ENCODE results near the gene RHBDF2. TPM values are rescaled to one million over a fixed set of nuclear protein-coding genes. Genes with fewer than 3 reads are reported as not detected.

The RHBDF2 gene
- total RNA-seq, 1 experiment from 2014 or later: 33.0 TPM

DNA sequence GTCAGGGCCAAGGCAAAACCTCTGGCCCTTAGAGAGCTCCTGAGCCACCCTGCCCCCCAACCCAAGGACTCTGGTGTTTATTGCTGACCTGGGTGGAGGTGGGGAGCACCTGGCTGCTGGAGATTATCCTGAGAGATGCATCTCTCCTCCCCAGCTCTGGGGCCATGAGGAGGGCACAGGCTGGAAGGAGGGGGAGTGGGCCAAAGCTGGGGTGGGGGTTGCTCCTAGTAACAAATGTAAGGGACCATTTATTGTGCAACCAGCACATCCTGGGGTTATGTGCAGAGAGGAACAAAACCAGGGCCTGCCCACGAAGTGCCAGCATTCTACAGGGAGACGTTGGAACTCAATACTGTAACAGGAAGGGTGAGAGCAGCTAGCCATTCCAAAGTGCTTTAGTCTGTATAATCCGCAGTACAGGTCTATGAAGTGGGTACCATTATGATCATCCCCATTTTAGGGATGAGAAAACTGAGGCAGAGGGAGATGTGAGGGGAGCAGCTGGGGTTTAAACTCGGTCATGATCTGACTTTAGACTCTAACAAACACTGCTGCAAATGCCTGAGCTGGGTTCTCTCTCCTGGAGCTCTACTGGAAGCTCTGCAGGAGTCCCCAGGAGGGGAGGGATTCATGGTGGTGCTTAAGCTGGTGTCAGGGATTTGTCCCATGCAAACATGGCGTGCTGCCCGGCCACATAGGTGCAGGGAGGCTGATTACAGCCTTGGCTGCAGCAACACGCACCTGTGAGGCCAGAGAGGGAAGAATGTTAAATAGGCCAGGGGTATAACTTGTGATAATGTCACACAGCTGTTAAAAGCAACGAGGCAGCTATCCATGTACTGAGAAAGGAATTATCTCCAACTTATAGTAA is 1.4 kb upstream of the RHBDF2 start (continued):
- TF ChIP-seq, protein P1, sequence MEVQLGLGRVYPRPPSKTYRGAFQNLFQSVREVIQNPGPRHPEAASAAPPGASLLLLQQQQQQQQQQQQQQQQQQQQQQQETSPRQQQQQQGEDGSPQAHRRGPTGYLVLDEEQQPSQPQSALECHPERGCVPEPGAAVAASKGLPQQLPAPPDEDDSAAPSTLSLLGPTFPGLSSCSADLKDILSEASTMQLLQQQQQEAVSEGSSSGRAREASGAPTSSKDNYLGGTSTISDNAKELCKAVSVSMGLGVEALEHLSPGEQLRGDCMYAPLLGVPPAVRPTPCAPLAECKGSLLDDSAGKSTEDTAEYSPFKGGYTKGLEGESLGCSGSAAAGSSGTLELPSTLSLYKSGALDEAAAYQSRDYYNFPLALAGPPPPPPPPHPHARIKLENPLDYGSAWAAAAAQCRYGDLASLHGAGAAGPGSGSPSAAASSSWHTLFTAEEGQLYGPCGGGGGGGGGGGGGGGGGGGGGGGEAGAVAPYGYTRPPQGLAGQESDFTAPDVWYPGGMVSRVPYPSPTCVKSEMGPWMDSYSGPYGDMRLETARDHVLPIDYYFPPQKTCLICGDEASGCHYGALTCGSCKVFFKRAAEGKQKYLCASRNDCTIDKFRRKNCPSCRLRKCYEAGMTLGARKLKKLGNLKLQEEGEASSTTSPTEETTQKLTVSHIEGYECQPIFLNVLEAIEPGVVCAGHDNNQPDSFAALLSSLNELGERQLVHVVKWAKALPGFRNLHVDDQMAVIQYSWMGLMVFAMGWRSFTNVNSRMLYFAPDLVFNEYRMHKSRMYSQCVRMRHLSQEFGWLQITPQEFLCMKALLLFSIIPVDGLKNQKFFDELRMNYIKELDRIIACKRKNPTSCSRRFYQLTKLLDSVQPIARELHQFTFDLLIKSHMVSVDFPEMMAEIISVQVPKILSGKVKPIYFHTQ (CRISPR knock-in tag; IDR thresholded peaks at IDR 0.05): no peak
- TF ChIP-seq, protein P2, sequence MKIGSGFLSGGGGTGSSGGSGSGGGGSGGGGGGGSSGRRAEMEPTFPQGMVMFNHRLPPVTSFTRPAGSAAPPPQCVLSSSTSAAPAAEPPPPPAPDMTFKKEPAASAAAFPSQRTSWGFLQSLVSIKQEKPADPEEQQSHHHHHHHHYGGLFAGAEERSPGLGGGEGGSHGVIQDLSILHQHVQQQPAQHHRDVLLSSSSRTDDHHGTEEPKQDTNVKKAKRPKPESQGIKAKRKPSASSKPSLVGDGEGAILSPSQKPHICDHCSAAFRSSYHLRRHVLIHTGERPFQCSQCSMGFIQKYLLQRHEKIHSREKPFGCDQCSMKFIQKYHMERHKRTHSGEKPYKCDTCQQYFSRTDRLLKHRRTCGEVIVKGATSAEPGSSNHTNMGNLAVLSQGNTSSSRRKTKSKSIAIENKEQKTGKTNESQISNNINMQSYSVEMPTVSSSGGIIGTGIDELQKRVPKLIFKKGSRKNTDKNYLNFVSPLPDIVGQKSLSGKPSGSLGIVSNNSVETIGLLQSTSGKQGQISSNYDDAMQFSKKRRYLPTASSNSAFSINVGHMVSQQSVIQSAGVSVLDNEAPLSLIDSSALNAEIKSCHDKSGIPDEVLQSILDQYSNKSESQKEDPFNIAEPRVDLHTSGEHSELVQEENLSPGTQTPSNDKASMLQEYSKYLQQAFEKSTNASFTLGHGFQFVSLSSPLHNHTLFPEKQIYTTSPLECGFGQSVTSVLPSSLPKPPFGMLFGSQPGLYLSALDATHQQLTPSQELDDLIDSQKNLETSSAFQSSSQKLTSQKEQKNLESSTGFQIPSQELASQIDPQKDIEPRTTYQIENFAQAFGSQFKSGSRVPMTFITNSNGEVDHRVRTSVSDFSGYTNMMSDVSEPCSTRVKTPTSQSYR (CRISPR knock-in tag; IDR thresholded peaks at IDR 0.05): no peak
- TF ChIP-seq, protein P3, sequence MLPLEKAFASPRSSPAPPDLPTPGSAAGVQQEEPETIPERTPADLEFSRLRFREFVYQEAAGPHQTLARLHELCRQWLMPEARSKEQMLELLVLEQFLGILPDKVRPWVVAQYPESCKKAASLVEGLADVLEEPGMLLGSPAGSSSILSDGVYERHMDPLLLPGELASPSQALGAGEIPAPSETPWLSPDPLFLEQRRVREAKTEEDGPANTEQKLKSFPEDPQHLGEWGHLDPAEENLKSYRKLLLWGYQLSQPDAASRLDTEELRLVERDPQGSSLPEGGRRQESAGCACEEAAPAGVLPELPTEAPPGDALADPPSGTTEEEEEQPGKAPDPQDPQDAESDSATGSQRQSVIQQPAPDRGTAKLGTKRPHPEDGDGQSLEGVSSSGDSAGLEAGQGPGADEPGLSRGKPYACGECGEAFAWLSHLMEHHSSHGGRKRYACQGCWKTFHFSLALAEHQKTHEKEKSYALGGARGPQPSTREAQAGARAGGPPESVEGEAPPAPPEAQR (CRISPR knock-in tag; IDR thresholded peaks at IDR 0.05): no peak
- TF ChIP-seq ZNF219 (CRISPR knock-in tag; IDR thresholded peaks at IDR 0.05; ENCODE audit: borderline replicate concordance) (no peak), TP53 (CRISPR knock-in tag; IDR thresholded peaks at IDR 0.05) (no peak)
- TF ChIP-seq, protein P4, sequence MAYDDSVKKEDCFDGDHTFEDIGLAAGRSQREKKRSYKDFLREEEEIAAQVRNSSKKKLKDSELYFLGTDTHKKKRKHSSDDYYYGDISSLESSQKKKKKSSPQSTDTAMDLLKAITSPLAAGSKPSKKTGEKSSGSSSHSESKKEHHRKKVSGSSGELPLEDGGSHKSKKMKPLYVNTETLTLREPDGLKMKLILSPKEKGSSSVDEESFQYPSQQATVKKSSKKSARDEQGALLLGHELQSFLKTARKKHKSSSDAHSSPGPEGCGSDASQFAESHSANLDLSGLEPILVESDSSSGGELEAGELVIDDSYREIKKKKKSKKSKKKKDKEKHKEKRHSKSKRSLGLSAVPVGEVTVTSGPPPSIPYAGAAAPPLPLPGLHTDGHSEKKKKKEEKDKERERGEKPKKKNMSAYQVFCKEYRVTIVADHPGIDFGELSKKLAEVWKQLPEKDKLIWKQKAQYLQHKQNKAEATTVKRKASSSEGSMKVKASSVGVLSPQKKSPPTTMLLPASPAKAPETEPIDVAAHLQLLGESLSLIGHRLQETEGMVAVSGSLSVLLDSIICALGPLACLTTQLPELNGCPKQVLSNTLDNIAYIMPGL (CRISPR knock-in tag; IDR thresholded peaks at IDR 0.05): no peak
- TF ChIP-seq, protein P5, sequence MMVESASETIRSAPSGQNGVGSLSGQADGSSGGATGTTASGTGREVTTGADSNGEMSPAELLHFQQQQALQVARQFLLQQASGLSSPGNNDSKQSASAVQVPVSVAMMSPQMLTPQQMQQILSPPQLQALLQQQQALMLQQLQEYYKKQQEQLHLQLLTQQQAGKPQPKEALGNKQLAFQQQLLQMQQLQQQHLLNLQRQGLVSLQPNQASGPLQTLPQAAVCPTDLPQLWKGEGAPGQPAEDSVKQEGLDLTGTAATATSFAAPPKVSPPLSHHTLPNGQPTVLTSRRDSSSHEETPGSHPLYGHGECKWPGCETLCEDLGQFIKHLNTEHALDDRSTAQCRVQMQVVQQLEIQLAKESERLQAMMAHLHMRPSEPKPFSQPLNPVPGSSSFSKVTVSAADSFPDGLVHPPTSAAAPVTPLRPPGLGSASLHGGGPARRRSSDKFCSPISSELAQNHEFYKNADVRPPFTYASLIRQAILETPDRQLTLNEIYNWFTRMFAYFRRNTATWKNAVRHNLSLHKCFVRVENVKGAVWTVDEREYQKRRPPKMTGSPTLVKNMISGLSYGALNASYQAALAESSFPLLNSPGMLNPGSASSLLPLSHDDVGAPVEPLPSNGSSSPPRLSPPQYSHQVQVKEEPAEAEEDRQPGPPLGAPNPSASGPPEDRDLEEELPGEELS (CRISPR knock-in tag; IDR thresholded peaks at IDR 0.05): no peak

DNA sequence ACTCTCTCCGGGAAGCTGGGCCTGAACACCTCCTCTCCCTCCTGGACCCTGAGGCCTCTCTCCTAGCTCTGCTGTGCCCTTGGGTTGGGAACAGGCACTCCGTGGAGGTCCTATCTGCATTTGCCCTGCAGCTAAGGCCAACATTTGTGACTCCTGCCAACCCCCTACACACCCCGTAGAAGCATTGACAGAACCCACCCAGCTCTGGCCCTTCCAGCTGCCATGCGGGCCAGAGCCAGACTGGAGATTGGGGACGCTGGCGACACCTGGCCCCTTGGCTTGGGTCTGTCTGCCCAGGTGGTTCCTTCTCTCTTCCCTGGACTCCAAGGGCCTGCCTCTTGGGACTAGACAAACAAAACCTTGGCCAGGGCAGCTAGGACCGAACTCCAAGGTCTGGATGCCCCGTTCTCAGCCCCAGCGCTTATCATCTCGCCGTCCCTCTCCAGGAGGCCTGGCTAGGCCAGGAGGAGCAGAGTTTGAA is 644 bp upstream of the RHBDF2 start:
- ATAC-seq (no peak), DNase-seq (ENCODE audit: low spot score) (no peak)
- peaks cover 49% of the 10 kb centered on the region for H3K4me1 Mint-ChIP-seq
- peaks cover 8% of the 10 kb centered on the region for H3K27me3 Mint-ChIP-seq (ENCODE audit: low read depth)
- H3K4me3 Mint-ChIP-seq: peak overlapping the region; percentile 57
- H3K36me3 Mint-ChIP-seq: no peaks in the 10 kb centered on the region
- ChIA-PET POLR2A (no interaction called here), CTCF (interaction anchor here (0.5 to 5.1 kb wide), 13 partner anchors 21 to 179 kb away, joined by 3 to 29 read pairs (median 6); partner anchors contain the start of gene AANAT)
- peak overlapping the region; percentile 62 for H3K27ac Mint-ChIP-seq
- no peaks in the 10 kb centered on the region for H3K9me3 Mint-ChIP-seq
- no peak for TF ChIP-seq JUN (CRISPR knock-in tag; IDR thresholded peaks at IDR 0.05)
- TF ChIP-seq, protein P6, sequence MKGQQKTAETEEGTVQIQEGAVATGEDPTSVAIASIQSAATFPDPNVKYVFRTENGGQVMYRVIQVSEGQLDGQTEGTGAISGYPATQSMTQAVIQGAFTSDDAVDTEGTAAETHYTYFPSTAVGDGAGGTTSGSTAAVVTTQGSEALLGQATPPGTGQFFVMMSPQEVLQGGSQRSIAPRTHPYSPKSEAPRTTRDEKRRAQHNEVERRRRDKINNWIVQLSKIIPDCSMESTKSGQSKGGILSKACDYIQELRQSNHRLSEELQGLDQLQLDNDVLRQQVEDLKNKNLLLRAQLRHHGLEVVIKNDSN (CRISPR knock-in tag; IDR thresholded peaks at IDR 0.05): no peak
- TF ChIP-seq CBFB (CRISPR knock-in tag; IDR thresholded peaks at IDR 0.05; ENCODE audit: low read depth): no peak
- TF ChIP-seq, protein P7, sequence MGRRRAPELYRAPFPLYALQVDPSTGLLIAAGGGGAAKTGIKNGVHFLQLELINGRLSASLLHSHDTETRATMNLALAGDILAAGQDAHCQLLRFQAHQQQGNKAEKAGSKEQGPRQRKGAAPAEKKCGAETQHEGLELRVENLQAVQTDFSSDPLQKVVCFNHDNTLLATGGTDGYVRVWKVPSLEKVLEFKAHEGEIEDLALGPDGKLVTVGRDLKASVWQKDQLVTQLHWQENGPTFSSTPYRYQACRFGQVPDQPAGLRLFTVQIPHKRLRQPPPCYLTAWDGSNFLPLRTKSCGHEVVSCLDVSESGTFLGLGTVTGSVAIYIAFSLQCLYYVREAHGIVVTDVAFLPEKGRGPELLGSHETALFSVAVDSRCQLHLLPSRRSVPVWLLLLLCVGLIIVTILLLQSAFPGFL (CRISPR knock-in tag; IDR thresholded peaks at IDR 0.05; ENCODE audit: borderline replicate concordance): no peak
- TF ChIP-seq RELA (CRISPR knock-in tag; IDR thresholded peaks at IDR 0.05; ENCODE audit: borderline replicate concordance): no peak
- no peak for TF ChIP-seq ESRRA (CRISPR knock-in tag; IDR thresholded peaks at IDR 0.05; ENCODE audit: borderline replicate concordance)
- TF ChIP-seq, protein P8, sequence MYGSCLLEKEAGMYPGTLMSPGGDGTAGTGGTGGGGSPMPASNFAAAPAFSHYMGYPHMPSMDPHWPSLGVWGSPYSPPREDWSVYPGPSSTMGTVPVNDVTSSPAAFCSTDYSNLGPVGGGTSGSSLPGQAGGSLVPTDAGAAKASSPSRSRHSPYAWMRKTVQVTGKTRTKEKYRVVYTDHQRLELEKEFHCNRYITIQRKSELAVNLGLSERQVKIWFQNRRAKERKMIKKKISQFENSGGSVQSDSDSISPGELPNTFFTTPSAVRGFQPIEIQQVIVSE (CRISPR knock-in tag; IDR thresholded peaks at IDR 0.05; ENCODE audit: borderline replicate concordance): no peak
- TF ChIP-seq ZNF317 (CRISPR knock-in tag; IDR thresholded peaks at IDR 0.05; ENCODE audit: borderline replicate concordance, low read depth): no peak
- TF ChIP-seq, protein P9, sequence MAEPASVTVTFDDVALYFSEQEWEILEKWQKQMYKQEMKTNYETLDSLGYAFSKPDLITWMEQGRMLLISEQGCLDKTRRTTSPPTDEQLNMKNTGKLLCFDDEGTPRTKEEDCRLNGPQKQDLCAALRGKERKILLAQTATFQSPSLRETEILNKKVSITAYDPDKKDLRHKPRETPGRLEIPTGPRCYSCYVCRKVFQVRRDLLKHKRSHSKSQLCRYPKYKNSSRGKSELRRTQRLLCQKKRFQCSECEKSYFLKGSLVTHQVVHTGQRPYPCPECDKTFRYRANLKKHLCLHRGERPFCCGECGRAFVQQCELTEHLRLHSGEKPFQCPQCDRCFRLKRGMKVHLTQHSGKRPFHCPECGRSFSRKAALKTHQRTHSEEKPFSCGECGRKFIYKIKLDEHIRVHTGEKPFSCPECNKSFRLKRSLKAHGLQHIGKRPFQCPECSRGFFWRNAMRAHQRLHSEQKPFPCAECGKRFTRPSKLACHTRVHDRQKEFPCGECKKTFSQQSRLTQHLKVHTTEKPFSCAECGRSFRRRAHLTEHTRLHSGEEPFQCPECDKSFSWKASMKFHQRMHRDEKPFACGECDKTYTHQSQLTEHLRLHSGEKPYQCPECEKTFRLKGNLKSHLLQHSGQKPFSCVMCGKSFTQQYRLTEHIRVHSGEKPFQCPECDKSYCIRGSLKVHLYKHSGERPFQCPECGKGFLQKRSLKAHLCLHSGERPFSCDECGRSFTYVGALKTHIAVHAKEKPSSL (CRISPR knock-in tag; conservative IDR thresholded peaks at IDR 0.05): no peak
- no peak for TF ChIP-seq ZNF416 (CRISPR knock-in tag; IDR thresholded peaks at IDR 0.05)

Data from WTC11 (cell line).